Bone marrow (tissue), 2 donors: ENCODE data around the gene IP6K3.

Experiments used
- DNase-seq, 2 donors: peaks; one replicate each; lab custom pipeline; 2025; lab: John Stamatoyannopoulos, UW

IP6K3 gene, protein sequence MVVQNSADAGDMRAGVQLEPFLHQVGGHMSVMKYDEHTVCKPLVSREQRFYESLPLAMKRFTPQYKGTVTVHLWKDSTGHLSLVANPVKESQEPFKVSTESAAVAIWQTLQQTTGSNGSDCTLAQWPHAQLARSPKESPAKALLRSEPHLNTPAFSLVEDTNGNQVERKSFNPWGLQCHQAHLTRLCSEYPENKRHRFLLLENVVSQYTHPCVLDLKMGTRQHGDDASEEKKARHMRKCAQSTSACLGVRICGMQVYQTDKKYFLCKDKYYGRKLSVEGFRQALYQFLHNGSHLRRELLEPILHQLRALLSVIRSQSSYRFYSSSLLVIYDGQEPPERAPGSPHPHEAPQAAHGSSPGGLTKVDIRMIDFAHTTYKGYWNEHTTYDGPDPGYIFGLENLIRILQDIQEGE

DNA sequence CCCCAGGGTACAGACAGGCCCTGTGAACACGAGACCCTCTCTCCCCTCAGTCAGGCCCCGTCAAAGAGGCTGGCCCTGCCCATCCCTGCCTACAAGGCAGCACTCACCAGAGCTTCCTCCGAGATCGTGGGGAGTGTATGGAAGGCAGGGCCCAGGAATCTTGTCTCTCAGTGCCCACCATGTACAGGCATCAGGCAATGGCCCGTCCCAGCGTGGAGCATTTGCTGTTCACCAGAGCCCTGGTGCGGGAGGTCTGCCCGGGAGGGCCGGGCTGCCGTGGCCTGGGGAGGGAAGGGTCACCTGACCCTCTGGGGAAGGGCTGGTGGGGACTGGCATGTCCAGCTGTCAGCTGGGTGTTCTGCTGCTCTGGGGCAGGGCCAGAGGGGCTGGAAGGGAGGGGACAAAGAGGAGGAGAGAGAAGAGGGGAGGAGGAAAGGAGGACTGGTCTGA, at the start of gene IP6K3:
IP6K3 (minus strand) TSS at position 255 of the 450 bp plus-strand sequence. CDS start 11,429 bp downstream, outside the sequence.
- no peak for DNase-seq

DNA sequence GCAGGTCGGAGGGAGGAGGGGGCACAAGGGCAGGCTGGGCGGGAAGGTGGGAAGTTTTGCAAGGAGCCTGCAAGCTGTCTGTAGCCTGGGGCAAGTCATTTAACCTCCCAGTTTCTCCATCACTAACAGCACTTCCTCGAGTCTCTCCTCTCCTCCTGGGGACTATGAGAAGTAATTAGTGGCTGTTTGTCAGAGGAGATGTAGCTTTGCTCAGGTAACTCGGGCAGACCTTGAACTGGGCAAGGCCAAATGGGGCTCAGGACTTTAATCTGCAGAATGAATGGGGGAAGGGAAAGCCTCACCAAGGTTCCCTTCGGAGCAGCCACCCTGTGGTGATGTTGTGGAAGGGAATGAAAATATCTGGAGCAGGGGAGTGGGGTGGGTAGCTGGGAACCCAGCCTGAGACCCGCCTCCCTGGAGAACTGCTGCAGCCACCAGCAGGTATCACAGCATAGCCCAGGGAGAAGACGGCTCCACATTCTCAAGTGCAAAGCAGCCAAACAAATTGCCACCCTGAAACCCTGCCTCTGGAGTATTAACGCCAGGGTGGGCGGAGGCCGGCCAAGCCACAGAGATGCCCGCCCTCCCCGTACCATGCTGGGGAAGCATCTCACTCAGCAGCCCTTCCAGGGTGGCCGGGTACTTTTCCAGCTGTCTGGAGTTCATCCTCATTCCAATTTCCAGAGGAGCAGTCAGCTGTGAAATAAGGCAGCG, 48.4 kb upstream of the IP6K3 start:
- DNase-seq, result no peak

DNA sequence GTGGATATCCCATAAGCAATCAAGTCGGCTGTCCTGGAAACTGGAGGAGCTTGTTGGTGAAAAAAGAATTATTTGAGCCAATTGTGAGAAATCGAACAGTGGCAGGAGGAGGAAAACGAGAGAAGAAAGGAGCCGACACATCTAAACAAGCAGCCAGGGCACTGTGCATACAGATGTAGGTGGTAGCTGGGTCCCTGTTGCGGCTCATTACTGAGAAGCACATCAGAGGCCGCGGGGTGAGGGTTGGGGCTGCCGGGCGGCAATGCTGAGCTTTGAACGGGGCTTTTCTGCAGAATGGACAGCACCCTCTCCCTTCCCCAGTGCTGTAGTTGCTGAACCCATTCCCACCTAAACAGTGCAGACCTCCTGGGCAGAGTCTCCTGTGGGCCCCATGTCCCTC, 46.3 kb upstream of the IP6K3 start:
- DNase-seq, result no peak

DNA sequence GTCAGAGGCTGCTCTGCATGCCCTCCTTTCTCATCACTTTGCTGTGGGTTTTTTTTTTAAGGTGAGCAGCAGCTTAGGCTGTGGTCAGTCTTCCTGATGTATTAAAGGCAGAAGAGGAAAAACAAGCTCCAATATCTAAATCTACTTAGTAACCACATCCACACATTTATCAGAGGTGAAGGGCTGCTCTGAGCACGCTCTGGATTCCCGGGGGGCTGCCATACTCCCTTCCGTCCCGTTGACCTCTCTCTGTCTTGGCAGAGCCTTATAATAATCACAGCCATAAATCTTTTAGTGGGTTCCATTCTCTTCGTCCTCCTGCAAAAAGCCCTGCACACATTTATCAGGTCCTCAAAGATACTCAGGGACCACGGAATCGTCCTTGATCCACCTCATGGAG, 44.9 kb upstream of the IP6K3 start:
- DNase-seq, result no peak

DNA sequence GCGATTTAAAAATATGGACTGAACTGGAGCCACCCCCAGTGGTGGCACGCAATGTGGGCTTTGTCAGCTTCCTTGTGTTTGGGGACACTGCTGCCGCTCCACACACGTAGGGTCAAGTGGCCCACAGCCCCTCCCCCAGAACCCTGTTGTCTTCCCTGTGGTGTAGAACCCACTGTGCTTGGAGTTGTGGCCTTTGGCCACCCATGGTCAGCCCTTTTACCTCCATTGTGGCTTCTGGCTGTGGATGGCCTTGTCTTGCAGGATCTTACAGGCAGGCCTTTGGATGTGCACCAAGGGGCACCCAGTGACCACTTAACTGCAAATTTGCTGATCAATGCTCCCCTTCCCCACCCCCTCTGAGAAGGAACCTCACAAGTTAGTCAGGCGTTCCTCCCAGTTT, 44.2 kb upstream of the IP6K3 start:
- DNase-seq, result no peak

DNA sequence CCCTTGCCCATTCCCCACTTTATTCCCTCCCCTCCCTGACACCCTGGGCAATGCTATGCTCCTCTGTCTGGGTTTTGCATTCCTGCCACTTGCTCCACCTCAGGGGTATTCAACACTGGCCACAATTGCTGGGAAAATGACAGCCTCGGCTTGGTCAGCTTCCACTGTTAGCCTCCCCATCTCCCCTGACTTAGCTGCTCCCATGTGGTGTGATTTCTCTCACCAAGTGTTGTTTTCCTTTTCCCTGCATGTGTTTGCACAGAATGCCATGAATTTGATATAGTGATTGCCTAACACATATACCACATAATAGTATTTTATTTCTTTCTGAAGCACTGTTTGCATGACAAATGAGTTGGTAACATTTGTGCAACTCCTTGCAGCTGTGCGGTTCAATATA, 43.7 kb upstream of the IP6K3 start:
- no peak for DNase-seq

DNA sequence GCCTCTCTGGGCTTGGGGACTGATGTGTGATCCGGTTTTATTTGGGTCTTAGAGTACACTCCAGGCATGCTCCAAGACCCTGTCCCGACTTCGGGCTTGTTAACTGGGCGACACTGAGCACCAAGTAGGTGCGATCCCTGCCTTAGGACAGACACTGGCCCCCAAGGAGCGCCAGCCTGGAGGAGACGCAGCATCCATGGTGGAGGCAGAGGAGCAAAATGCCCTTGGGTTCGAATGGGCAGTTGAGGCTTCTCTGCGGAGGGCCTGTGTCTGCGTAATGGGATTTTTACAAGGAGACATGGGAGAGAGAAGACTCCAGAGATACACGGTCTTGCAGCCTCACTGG, 42.8 kb upstream of the IP6K3 start:
- no peak for DNase-seq

DNA sequence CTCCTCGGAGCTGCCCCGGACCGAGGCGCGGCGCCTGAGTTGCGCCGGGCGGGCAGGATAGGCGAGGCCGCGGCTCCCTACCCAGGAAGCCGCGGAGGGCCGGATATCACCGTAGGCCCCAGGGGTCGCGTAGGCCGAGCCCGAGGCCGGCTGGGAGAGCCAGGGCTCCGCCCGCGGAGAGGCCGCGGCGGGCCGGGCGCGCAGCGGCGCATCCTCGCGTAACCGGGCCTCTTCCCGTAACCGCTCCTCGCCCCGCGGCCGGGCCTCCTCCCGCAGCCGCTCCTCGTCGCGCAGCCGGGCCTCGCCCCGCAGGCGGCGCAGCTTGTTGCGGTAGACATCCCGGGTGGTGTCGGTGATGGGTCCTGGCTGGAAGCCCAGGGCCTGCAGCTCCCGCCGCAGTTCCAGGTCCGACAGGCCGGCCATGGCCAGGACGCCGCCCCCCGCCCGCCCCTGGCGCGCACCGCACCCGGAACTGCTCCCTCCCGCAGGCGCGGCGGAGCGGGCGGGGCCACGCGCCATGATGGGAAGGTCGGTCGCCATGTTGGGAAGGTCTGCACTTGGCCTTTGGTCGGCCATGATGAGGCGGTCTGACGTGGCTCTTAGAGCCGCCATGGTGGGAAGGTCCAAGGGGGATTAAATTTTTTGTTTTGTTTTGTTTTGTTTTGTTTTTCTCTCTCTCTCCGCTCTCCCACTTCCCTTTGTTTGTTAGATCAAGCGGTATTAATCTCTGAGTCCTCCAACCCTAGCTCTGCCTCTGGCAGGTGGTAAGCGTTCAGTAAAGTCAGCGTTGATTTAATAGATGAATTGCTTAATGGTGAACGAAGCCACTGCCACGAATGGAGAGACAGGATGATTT, 42.2 kb upstream of the IP6K3 start, which contains the start of gene LEMD2:
LEMD2 (minus strand) TSS at position 437 of the 856 bp plus-strand sequence; CDS start at position 423, 14 bp downstream.
- peak; percentile 82 to 85 for DNase-seq

DNA sequence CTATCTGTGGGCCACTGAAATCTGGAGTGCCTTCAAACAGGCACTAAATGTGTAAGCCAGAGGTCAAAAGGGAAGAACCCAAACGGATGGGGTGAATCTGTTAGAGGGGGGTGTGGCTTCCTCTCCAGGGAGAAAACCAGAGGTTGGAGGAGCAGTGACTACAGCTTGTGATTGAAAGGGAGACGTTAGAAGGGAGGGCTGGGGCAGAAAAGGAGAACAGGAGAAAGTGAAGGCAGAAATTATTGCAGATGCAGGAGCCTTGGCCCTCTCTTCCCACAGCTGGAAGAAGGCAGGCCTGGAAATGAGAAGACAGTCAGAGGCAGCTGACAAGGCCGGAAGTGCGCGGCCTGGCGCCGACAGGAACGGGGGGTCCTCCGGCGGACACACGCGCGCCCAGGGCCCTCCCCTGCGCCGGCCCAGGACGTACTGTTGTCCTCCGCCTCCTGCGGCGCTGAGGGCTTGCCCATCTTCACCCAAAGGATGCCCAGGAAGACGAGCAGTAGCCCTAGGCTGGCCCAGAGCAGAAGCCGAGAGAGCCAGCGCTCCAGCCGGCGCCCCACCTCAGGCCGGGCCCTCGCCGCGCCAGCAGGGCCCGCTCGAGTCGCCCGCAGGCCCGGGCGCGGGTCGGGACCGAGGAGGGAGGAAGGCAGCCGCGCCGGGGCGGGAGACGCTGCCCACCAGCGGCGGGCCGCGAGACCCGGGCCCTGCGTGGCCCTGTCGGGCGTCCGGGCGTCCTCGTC, 41.4 kb upstream of the IP6K3 start:
- DNase-seq, result peak; percentile 43 to 87

DNA sequence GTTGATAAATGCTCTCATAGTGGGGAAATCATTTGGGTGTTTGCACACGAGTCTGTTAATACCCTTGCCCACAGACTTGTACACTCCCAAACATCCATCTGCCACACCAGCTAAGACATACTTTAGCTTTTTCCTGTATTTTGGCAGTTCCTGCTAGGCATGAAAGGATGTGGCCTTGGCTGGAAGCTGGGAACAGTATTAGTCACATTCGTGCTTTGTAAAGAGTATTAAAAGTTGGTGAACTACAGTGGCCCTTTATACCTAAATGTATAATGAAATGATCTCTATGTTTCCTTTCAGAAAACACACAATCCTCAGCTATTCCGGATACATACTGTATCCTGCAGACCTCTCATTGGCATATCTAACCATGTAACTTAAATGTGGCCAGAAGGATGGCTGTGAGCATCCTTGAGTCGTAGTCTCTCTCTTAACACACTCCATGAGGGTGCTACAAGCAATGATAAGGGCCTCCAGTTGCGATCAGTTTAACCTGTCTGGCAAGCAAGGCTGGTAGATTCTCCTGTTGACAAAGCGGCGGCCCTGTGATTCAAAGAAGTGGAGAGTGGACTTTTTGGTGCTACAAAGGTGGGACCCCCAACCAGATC, 40.7 kb upstream of the IP6K3 start:
- no peak for DNase-seq

DNA sequence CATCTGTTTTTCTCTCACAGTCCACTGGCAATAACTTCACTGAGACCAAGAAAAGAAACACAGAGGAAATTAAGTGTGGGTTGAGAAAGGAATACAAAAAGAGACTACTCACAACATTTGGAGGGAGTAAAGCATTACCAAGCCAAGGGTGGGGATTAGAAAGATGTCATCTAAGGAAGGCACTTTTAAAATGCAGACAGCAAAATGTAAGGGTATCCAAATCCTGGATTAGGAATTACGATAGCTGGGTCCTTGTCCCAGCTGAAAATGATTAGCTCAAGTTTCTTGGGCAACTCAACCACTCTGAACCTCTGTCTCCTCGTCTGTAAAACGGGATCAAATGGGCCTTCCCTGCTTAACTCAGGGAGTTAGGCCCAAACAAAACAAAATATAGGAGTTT, 40.0 kb upstream of the IP6K3 start:
- DNase-seq, result no peak

DNA sequence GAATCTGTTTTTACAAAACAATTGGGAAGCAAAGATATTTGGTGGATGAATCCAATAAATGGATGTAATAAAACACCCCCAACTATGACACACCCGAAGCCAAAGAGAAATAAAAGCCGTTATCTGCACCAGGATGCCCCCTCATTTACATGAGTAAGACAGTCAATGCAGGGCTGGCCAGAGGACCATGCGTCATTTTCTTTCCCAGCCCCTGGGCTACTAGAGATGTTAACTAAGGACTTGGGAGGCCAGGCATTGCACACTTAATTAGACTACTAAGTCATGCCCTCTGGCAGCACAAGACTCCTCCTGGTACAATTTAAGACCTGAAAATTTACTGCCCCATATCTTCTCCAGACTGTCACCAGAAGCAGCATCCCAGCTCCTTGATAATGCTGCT, 39.1 kb upstream of the IP6K3 start:
- DNase-seq, result no peak

DNA sequence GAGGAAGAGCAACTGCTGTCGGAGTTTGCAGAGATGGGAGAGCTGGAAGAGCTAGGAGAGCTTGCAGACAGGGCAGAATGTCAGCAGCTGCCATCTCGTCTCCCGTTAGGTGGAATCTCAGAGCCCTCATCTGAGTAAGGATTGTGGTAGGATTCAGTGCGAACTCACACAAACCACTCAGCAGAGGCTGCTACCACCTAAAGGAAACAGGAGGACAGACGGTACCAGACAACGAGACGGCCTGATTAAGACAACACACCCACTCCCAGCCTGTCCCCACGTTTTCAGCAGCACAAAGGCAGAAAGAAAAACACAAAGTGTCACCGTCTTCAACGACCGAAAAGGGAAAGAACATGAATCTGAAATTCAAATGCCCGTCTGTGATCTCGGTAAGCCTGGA, 38.1 kb upstream of the IP6K3 start:
- no peak for DNase-seq

DNA sequence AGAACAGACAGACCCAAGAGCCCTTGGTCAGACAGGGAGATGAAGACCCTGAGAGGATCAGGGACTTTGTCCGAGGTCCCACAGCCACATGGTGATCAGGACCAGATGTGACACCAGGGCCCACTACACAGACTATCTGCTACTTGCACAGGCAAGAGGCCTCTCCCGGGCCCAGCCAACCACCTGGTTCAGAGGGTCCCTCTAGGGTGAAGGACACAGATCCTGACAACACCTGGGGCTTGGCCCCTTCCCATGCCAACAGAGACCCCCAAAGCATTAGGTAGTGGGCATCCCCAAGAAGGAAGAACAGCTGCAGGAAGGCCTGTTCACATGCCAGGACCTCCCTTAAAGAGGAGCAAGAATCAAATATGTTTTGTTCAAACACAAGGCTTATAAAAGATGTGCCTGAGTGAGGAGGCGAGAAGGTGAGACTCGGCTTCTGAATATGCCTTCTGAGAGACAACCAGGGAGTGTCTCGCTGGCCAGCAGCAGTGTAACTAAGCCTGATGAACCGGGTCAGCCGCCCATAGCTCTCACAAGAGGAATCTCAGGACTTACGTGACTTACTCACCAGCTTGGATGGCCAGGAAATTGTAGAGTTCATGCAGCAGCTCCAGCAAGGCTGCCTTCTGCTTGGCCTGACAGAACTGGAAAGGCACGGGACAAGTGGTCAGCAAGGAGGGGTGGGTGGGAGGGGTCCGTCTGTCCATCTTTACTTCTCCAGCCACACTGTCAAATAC, 37.2 kb upstream of the IP6K3 start:
- no peak for DNase-seq

DNA sequence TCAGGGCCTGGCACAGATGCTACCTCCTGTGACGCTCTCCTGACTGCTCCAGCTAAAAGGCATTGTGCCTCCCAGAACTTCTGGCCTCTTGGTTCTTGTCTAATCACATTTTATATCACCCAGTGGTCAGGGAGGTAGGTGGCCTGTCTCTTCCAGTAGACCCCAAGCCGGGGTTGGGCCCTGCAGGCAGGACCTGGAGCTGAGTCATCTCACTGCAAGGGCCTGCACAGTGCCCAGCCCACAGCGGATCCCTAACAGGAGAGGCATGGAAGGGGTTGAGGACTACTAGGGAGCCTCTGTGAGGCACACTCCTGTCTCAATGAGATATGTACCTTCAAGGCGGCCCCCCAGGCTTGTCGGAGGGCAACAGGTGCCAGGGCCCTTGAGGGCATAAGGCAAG, 35.9 kb upstream of the IP6K3 start:
- DNase-seq, result no peak

DNA sequence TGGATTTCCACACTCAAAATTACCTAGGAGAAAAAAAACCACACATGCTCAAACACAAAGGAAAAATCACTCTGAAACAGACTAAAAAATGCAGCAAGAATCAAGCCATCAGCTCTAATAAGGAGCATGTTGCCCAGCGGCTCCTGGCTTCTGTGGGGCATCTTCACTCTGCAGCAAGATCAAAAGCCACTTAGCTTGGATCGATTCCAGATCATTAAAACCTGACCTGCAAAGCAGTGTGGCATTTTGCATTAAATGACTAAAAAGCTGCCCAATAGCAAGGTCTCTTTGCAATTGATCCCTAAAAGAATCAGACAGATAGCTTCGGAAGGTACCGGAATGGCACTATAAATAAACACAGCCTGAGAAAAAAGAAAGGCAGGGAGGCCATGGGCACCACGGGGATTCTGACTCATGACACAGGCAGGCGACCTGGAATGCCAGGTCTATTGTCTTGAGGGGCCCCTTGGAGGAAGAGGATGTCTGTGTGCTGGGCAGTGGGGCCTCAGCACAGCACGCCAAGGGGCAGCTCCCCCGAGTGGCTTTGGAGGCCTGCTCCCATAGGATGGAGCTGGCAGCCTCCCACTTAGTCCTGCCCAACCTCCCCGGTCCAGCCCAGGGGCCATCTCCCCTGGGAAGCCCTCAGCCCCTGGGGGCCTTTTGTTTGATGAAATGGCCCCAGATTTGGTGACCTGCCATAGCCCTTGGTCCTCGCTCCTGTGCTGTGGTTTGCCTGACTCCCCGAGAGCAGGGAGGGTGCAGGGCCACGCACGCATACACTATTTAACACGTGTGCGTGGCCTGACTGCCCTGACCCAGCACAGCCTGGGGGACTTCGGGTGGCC, 34.6 kb upstream of the IP6K3 start:
- DNase-seq, result no peak

DNA sequence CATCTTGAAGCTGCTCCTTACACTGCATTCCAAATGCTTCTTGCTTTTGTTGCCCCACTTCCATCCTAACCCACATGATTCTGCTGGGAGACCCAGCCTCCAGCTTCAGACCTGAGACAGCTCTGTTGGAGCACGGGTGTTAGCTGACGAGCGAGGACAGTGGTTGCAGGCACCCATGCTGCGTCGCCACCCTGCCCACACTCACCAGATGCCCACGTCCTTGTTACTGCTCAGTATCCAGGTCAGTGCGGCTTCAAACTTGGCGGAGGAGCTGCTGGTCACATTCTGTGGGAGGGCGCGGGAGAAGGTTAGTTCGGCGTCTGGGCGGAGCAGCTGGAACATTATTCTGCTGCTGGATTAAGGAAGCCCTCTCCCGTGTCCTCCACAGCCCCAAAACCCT, 33.2 kb upstream of the IP6K3 start:
- no peak for DNase-seq

DNA sequence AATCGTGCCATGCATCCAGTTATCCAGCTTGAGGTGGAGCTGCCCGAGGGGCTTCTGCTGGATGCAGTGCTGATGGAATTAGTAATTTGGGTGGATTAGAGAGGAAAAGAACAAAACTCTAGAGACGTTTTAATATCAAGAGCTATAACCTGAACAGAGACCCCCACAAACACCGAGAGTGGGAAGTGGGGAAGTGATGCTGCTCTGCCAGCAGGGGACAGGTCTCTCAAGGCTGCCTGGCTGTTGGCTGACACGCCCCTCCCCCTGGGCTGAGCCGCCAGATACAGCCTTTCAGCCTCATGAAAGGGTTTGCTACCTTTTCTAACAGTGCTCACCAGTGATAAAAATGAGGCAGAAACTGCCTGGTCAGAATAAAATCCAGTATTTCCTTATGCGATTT, 32.6 kb upstream of the IP6K3 start:
- no peak for DNase-seq

DNA sequence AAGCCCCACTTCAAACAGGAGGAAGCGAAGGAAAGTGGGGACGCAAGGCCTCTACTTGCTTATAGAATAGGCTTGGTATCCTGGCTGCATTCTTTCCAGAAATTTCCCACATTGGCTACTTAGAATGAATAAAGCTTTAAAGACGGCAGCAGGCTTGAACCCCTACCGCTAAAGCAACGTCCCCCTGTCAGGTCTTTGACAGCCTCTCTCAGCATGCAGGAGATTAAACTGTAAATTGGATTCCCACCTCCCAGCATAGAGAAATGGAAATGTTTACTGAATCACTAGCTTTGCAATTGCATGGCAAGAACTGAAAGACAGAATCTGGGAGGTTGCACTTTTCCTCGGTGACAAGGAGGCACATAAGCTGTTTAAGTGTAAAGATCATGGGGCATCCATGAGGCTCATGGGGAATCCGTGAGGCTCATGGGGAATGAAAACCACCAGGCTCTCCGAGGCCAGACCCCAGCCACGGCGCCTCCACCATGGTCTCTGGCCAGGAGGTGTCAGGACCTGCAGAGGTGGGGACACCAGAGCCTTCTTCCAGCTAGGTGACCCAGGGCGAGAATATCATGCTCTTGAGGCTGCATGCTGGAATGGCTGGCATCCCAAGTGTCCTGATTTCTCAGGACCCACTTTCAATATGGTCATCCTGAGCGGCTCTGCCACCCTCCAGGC, 31.9 kb upstream of the IP6K3 start:
- no peak for DNase-seq
